GM18520 (cell line): ENCODE measurements around the gene TRIM38.

Experiments used
- ATAC-seq: cut with Tn5 transposase; IDR thresholded peaks from one replicate; pipeline ENCODE4 v1.9.1; 2021; ENCODE audit not compliant: unreplicated experiment

The TRIM38 gene

GRCh38 chr6:26025047-26025893 is 62.7 kb downstream of the TRIM38 start:
- ATAC-seq, result no peak

- ATAC-seq, result peak; percentile 24
These were observed 63.6 kb downstream of the TRIM38 start for GRCh38 chr6:26025894-26026832.

GRCh38 chr6:26026833-26027490 is 64.4 kb downstream of the TRIM38 start:
- ATAC-seq, result peak; percentile 28

- ATAC-seq, result no peak
These were observed 65.0 kb downstream of the TRIM38 start for GRCh38 chr6:26027491-26028211.

- ATAC-seq, result no peak
These were observed 65.7 kb downstream of the TRIM38 start for GRCh38 chr6:26028212-26028745.

- no peak for ATAC-seq
These were observed 66.4 kb downstream of the TRIM38 start for GRCh38 chr6:26028746-26029569.

GRCh38 chr6:26029570-26029856 is 66.9 kb downstream of the TRIM38 start:
- ATAC-seq, result no peak

GRCh38 chr6:26029857-26030653 is 67.5 kb downstream of the TRIM38 start:
- no peak for ATAC-seq

- no peak for ATAC-seq
These were observed 68.1 kb downstream of the TRIM38 start for GRCh38 chr6:26030716-26031115.

GRCh38 chr6:26031151-26031594 is 68.6 kb downstream of the TRIM38 start:
- no peak for ATAC-seq

GRCh38 chr6:26031595-26032339 is 69.2 kb downstream of the TRIM38 start:
- peak; percentile 35 for ATAC-seq

- ATAC-seq, result no peak
These were observed 69.9 kb downstream of the TRIM38 start for GRCh38 chr6:26032340-26033084.

- peak; percentile 66 for ATAC-seq
These were observed 70.7 kb downstream of the TRIM38 start for GRCh38 chr6:26033085-26033940.

- no peak for ATAC-seq
These were observed 71.3 kb downstream of the TRIM38 start for GRCh38 chr6:26033941-26034354.

- no peak for ATAC-seq
These were observed 72.3 kb downstream of the TRIM38 start for GRCh38 chr6:26034905-26035304.
